ENCODE results near the gene USP6NL. TPM values are rescaled to one million over a fixed set of nuclear protein-coding genes. Genes with fewer than 3 reads are reported as not detected.

Gene USP6NL
- total and polyA plus RNA-seq, 9 of the 15 experiments (the other 6 are each of a cell fraction or from before 2014, with no cell fraction given), result 3.2 to 26.6 (median 19.8) TPM

DNA sequence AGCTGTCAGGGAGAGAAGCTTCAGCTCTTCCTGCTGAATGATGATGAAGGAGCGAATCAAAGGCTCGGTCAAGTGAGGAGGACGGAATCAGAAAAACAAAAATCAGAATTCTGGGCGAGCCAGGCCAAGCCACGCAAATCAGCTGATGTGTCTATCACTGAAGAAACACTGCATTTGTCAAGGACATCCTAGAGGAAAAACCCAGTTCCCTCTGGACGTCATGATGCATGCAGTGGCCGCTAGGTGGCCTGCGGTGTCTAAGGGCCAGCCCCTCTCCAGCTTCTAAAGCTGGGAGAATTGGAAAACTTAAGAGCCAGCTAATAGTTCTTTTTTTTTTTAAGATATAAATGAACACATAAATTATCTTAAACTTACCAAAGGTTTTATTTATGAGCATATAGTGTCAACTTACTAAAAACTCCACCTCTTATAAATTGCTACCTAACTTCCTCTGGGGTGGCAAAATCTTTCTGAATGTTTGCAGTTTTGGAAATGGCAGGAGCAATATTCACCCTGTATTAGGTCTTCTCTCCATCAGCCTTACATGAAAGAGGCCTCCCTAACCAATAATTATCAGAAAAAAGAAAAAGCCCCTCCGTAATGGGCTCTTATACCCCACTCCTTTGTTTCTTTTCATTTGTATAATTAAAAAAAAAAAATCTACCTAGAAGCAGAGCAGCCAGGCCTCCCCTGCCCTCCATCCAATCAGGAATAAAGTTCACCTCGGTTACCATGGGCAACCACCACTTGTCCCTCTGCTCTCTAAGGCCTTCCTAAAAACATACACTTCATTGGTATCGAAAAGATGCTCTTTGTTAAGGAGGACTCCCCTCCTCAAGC is 186.8 kb downstream of the USP6NL start (continued):
- TF ChIP-seq, protein P1, sequence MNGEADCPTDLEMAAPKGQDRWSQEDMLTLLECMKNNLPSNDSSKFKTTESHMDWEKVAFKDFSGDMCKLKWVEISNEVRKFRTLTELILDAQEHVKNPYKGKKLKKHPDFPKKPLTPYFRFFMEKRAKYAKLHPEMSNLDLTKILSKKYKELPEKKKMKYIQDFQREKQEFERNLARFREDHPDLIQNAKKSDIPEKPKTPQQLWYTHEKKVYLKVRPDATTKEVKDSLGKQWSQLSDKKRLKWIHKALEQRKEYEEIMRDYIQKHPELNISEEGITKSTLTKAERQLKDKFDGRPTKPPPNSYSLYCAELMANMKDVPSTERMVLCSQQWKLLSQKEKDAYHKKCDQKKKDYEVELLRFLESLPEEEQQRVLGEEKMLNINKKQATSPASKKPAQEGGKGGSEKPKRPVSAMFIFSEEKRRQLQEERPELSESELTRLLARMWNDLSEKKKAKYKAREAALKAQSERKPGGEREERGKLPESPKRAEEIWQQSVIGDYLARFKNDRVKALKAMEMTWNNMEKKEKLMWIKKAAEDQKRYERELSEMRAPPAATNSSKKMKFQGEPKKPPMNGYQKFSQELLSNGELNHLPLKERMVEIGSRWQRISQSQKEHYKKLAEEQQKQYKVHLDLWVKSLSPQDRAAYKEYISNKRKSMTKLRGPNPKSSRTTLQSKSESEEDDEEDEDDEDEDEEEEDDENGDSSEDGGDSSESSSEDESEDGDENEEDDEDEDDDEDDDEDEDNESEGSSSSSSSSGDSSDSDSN (IDR thresholded peaks at IDR 0.05; ENCODE audit: borderline replicate concordance in 1 of 2, low read depth in 2 of 2, low read length in 2 of 2), result no peak
- TF ChIP-seq, protein P2, sequence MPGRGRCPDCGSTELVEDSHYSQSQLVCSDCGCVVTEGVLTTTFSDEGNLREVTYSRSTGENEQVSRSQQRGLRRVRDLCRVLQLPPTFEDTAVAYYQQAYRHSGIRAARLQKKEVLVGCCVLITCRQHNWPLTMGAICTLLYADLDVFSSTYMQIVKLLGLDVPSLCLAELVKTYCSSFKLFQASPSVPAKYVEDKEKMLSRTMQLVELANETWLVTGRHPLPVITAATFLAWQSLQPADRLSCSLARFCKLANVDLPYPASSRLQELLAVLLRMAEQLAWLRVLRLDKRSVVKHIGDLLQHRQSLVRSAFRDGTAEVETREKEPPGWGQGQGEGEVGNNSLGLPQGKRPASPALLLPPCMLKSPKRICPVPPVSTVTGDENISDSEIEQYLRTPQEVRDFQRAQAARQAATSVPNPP (IDR thresholded peaks at IDR 0.05; ENCODE audit: borderline replicate concordance, insufficient read depth, insufficient read length), result no peak
- TF ChIP-seq CREB1 (IDR thresholded peaks at IDR 0.05), result no peak
- TF ChIP-seq CREB1 (CRISPR knock-in tag; IDR thresholded peaks at IDR 0.05), result peak; percentile 25; the same call in 1 of the 2 replicates
- no peak for TF ChIP-seq JUN (IDR thresholded peaks at IDR 0.05; ENCODE audit: borderline replicate concordance, low read depth, low read length)
- no peak for TF ChIP-seq JUN (CRISPR knock-in tag; IDR thresholded peaks at IDR 0.05; ENCODE audit: borderline replicate concordance)
- TF ChIP-seq ATF1 (CRISPR knock-in tag; IDR thresholded peaks at IDR 0.05), result no peak
- peak; percentile 23; the same call in 1 of the 2 replicates for TF ChIP-seq ATF1 (tag; IDR thresholded peaks at IDR 0.05)
- peak; percentile 88 for TF ChIP-seq CREM (IDR thresholded peaks at IDR 0.05; ENCODE audit: low read depth)
- TF ChIP-seq STAT5B (CRISPR knock-in tag; IDR thresholded peaks at IDR 0.05), result no peak
